SHP77 (cell line): ENCODE measurements around the gene PODXL.
"Not testable (repeated sequence)": the region's sequence is repeated elsewhere in the genome, so short reads cannot be mapped to it uniquely, and the experiment has no call there.

Experiments
- DNase-seq, 2 experiments: peaks; one replicate each; lab custom pipeline; 2025; lab: John Stamatoyannopoulos, UW

The PODXL gene

DNA sequence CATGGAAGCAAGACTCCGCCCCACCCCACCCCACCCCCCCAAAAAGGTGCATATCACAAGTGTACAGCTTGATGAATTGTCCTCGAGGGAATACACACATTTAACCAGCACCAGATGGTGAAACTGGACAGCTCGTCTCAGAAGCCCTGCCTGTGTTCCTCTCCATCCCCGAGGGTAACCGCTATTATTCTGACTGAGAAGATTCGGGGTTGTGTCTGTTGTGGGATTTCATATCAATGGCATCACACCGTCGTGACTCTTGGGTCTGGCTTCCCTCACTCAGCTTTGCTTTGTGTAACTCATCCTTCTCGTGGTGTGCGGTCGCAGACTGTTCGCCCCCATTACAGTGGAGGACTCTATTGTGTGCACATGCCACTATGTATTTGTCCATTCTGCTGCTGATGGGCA, 18.9 kb downstream of the PODXL start:
- no peak for DNase-seq

DNA sequence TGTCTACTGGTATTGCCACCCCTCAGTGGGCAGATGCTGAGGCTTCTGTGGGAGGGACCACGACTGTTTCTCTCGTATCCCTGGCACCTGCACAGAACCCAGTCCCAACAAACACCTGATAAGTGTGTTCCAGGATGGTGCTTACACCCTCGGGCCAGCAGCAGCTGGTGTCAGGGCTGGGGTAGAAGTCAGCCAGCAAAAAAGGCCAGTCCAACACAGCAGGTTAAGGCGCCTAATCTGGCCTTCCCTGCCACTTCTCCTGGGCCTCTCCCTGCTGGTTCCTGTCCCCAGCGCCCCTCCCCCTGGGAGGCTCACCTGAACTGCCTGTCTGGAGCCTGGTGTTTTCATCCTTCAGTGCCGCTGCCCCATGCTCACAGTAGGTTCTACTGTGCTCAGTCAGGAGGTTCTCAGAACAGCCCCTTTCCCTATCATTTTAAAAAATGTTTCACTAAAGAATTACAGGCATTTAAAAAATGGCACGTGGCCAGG, 20.0 kb downstream of the PODXL start:
- no peak for DNase-seq

- no peak for DNase-seq
These were observed 22.6 kb downstream of the PODXL start for GRCh38 chr7:131533566-131534561.

GRCh38 chr7:131533151-131533559, 23.3 kb downstream of the PODXL start:
- DNase-seq = no peak

DNA sequence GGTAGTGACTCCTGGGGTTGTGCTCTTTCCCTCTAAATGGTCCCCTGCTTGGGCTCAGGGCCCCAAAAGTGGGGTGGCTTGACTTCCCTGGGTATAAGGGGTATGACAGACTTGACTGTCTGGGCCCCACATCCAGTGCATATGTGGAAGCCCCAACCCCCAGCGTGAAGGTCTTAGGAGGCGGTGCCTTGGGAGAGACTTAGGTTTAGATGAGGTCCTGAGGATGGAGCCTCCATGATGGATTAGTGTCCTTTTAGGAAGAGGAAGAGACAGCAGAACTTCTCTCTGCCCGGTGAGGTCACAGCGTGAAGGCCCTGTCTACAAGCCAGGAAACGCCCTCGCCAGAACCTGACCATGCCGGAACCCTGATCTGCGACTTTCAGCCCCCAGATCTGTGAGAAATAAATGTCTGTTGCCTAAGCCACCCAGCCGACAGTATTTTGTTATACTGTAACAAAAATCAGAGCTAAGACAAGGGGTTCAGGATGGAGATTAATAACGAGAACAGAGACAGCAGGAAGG, 23.8 kb downstream of the PODXL start:
- no peak for DNase-seq

- no peak for DNase-seq
These were observed 26.3 kb downstream of the PODXL start for GRCh38 chr7:131530137-131530536.

GRCh38 chr7:131529617-131530016, 26.8 kb downstream of the PODXL start:
- DNase-seq = no peak

- no peak for DNase-seq
These were observed 27.2 kb downstream of the PODXL start for GRCh38 chr7:131529179-131529578.

DNA sequence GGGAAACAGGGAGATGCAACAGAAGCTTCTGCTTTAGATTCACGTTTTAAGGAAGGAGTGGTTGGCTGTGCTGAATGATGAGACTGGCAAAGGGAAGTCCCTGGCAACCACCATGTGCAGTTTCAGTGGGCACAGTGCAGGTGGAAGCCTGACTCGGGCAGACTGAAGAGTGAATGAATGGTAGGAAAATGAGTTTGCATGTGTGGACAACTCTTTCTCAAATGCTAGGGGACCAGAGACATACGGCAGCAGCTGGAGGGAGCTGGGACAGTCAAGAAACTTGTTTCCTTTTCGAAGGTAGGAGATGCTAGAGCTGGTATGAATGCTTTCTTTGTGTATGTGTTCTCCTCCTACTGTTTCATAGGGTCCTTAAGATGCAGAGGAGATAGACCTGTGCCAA, 29.0 kb downstream of the PODXL start:
- no peak for DNase-seq

- DNase-seq = no peak
These were observed 30.6 kb downstream of the PODXL start for GRCh38 chr7:131525820-131526219.

GRCh38 chr7:131524703-131525102, 31.7 kb downstream of the PODXL start:
- DNase-seq = no peak

DNA sequence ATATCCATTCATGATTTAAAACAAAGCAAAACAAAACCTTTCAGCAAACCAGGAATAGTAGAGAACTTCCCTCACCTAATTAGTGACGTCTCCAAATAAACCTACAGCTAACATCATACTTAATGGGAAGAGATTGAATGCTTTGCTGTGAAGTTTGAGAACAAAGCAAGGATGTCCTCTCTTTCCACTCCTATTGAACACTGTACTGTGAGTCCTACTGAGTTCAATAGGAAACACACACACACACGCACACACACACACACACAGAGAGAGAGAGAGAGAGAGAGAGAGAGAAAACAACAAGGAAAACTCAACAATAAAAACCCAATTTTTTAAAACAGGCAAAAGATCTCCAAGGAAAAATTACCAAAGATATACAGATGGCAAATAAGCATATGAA, 32.3 kb downstream of the PODXL start:
- no peak for DNase-seq

GRCh38 chr7:131522325-131522930, 34.0 kb downstream of the PODXL start:
- no peak for DNase-seq

- no peak for DNase-seq
These were observed 34.7 kb downstream of the PODXL start for GRCh38 chr7:131521651-131522163.

- no peak for DNase-seq
These were observed 37.8 kb downstream of the PODXL start for GRCh38 chr7:131518626-131519025.

DNA sequence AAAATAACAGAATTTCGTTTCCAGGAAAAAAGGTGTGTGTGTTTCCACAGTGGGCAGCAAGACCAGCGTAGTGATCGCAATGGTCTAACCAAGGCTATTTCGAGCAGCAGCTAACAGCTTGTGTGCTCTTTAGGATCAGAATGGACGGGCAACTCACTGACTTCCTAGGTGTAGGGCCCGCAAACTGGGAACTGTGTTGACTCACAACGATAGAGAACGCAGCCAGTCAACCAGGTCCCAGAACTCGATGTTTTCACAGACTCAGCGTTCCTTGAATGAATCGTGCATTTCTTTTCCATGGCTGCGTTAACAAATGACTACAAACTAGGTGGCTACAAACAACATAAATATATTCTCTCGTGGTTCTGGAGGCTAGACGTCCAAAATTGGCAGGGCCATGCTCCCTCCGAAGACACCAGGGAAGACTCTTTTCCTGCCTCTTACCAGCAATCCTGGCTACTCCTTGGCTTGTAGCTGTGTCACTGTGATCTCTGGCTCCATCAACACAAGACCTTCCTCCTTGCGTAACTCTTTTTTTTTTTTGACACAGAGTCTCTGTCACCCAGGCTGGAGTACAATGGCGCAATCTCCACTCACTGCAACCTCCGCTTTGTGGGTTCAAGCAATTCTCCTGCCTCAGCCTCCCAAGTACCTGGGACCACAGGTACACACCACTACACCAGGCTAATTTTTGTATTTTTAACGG, 39.1 kb downstream of the PODXL start:
- no peak for DNase-seq

GRCh38 chr7:131515471-131515870, 41.0 kb downstream of the PODXL start:
- DNase-seq = not testable (repeated sequence)

DNA sequence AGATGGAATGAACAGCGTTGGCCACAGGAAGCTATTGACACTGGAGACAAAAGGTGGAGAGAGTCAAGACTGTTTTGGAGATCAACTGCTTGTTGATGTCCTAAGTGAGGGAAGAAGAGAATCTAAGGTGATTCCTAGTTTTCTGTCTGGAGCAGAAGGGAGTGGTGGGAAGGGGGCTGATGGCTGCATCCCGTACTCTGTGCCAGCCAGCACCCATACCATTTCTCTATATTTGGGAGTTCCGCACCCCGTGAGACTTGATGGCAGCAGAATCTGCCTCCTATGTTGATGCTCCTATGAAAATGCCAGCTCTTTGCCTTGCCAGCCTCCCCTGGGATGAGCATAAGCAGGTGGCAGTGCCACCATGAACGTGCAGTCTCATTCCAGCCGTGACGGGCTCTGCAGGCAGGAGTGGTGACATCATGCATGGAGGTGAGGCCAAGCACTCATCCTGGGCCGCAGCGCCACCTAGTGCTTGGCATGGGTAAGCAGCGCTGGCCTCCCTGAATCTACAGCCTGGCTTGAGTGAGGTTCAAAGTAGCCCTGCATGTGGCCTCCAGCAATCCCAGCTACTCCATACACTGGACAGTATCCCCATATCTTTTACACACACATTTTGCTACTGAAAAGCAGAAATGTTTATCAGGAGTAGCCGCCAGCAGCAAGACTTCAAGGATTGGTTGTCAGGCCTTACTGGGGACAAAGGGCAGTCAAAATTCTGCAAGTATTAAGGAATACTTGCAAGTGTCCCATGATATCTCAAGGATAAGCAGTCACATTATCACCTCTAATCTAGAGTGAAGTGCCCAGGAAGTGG, 43.0 kb downstream of the PODXL start:
- DNase-seq = peak; percentile 87 to 91

DNA sequence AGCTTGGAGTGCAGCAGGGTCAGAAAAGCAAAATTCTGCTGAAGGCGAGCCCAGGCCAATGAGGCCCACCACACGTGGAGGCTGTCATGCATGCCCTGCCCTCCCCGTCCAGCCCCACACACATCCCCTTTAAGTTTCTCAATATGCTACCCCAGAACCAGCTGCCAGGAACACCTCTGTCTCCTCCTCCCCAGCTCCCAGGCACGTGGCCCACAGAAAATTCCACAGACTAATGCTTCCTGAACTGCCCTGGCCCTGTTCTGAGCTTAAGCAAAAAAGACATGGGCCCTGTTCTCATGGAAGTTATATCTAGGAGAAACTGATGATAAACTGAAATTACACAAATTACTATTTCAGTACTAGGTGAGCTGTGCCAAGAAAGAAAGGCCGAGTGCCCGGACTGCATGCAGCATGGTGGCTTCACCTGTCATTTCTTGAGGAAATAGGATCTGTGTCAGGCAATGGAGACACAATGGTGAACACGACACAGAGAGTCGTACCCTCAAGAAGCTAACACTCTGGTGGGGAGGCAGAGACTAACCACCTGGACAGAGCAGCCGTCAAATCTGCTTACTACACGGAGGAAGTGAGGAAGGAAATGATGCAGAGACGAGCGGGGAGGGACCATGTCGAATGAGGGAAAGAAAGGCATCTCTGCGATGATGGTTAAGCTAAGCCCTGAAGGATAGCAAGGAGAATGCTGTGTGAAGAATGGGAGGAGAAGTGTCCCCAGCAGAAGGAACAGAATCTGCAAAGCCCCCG, 44.5 kb downstream of the PODXL start:
- no peak for DNase-seq

DNA sequence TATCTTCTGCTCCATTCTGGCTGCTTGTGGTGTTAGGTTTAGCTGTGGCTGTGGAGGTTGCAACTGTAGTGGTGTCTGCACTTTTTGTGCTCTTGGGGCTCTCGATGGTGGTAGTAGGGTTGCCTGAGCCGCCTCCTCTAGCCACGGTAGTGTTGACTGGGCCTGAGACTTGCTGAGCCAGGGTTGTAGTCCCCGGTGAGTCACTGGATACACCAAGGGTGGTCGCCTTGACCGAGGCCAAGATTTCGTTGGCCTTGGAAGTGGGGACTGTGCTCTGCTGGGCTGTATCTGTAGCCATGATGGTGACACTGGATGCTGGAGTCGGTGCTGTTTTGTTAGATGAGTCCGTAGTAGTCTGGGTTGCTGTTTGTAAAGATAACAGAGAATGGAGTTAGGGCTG, 45.4 kb downstream of the PODXL start:
- DNase-seq = no peak
